ENCODE data around the gene KRT4. TPM values are rescaled to one million over a fixed set of nuclear protein-coding genes. Genes with fewer than 3 reads are reported as not detected.

Gene KRT4
- total RNA-seq, 1 experiment from 2014 or later = not detected

- no peak overlapping the region for H3K27ac ChIP-seq (ENCODE audit: insufficient read length, low read depth, low read length)
- H3K4ac ChIP-seq (ENCODE audit: low read depth, low read length) = no peak overlapping the region
- H3K27me3 ChIP-seq (ENCODE audit: insufficient read depth, low read length) = no peaks in the 10 kb centered on the region
- WGBS (ENCODE audit: extremely low coverage, insufficient read length, low lambda C conversion rate) = no CpG with 5 or more reads among the region's 4 CpGs
- H3K4me2 ChIP-seq (ENCODE audit: insufficient read depth, insufficient read length, low read length) = no peak overlapping the region
- Mint-ChIP-seq H3K4me3 (no peak overlapping the region), H3K27me3 (ENCODE audit: low read depth) (peaks cover 26% of the 10 kb centered on the region), H3K9me3 (peaks cover 0 to 2% of the 10 kb centered on the region in 2 experiments; a peak in 1 of 5 replicates), H3K4me1 (no peaks in the 10 kb centered on the region), H3K36me3 (ENCODE audit: insufficient read depth in 1 of 3, low read depth in 3 of 3) (no peaks in the 10 kb centered on the region), H3K27ac (no peak overlapping the region)
- H2AFZ ChIP-seq (ENCODE audit: low read length) = no peak overlapping the region
- no peak overlapping the region for H2BK20ac ChIP-seq (ENCODE audit: low read depth, low read length, poor library complexity, severe bottlenecking)
- DNase-seq = no peak
- H3K4me1 ChIP-seq (ENCODE audit: insufficient read depth, low read length) = no peaks in the 10 kb centered on the region
- no peak overlapping the region for H4K8ac ChIP-seq (replicated peaks; ENCODE audit: insufficient read length, low read depth, low read length)
- no peaks in the 10 kb centered on the region for H3K79me2 ChIP-seq (ENCODE audit: insufficient read depth, low read length)
- no peak overlapping the region for H2AK5ac ChIP-seq (ENCODE audit: insufficient read length, low read length)
- H2BK15ac ChIP-seq (ENCODE audit: low read depth, low read length) = no peak overlapping the region
- no peaks in the 10 kb centered on the region for H3K23me2 ChIP-seq (ENCODE audit: insufficient read length, low read depth, low read length, poor library complexity, severe bottlenecking)
- no peak overlapping the region for H4K5ac ChIP-seq (ENCODE audit: insufficient read length, low read depth, low read length)
- H3T11ph ChIP-seq (ENCODE audit: low read length) = no peak overlapping the region
- no peak overlapping the region for H3K23ac ChIP-seq (ENCODE audit: insufficient read length, low read depth, low read length)
- H4K91ac ChIP-seq (ENCODE audit: insufficient read length, low read depth, low read length) = no peak overlapping the region
- no peak overlapping the region for H3K9ac ChIP-seq (ENCODE audit: extremely low read depth, insufficient read length, low read length)
- no peak overlapping the region for H2BK5ac ChIP-seq (ENCODE audit: insufficient read length, low read length)
- H2BK120ac ChIP-seq (ENCODE audit: low read depth, low read length, poor library complexity, severe bottlenecking) = no peak overlapping the region
- H3K14ac ChIP-seq (ENCODE audit: insufficient read depth, low read length) = no peak overlapping the region
- H3K79me1 ChIP-seq (ENCODE audit: insufficient read depth, low read depth, low read length, poor library complexity, severe bottlenecking) = no peaks in the 10 kb centered on the region
- H3K18ac ChIP-seq (ENCODE audit: insufficient read length, low read depth, low read length) = no peak overlapping the region
- no peak overlapping the region for H3K56ac ChIP-seq (ENCODE audit: insufficient read length, low read depth, low read length)
- no peak for TF ChIP-seq CTCF (conservative IDR thresholded peaks at IDR 0.05)
- no peaks in the 10 kb centered on the region for H3K9me3 ChIP-seq (ENCODE audit: control insufficient read depth, low read depth, low read length)
- no peaks in the 10 kb centered on the region for H4K20me1 ChIP-seq (ENCODE audit: control insufficient read depth, insufficient read depth, insufficient read length)
- no peak overlapping the region for H2BK12ac ChIP-seq (ENCODE audit: insufficient read length, low read depth, low read length)
Observed at GRCh38 chr12:52782502-52782901, 31.4 kb downstream of the KRT4 start.

Measured in H9 (cell line).